HG03139 (cell line): ENCODE data around the gene KCNQ2.

Source experiments
- ATAC-seq: cut with Tn5 transposase; IDR thresholded peaks from one replicate; pipeline ENCODE4 v1.9.1; 2021; ENCODE audit not compliant: unreplicated experiment

The KCNQ2 gene

DNA sequence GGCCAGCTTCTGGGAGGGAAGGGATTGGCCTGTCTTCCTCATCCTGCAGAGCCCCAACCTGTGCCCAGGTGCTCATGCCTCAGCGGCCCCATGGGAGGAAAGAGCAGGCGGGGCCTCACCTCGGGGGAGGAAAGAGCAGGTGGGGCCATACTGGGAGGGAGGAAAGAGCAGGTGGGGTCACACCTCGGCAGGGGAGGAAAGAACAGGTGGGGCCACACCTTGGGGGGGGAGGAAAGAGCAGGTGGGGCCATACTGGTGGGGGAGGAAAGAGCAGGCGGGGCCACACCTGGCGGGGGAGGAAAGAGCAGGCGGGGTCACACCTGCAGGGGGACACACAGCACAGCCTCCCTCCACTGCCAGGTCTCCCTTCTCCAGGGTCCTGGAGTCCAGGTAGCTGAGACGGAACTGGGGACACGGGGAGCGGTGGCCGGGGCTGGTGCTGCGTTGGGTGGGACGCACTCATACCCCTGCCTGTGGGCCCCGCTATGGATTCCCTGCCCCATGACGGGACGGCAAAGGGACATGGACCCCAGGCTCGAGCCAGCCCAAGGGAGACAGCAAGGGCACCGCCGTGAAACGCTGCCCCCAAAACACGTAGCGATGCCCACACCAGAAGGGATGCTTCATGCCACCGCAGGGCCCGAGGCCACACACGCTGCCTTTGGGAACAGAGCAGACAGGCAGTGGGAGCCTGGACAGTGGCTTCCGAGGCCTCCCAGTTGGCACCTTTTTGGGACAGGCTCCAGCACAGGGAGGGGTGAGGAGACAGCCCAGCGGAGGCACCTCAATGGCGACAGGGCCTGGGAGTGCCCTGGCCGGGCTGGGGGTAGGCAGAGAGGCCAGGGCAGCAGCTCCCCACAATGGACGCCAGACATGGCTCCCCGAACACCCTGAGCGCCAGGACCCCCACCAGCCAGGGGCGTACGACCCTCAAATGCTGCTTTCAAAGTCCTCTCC is 68.0 kb downstream of the KCNQ2 start:
- ATAC-seq, result no peak

GRCh38 chr20:63403403-63404105 is 68.9 kb downstream of the KCNQ2 start:
- no peak for ATAC-seq

DNA sequence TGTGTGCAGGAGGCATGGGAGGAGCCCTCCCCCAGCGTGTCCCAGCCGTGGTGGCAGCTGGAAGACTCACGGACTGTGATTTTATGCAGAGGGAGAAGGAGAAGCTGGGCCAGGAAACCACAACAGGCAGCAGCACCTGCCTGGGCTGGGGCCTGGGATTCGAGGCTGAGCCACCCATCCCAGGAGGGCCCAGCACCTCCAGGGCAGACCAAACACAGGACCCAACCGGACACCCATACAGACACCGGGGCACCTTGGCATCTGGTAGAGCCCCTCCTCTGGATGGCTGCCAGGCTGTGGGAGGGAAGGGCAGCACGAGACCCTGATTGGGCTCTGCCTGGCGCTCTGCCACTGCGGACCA is 69.6 kb downstream of the KCNQ2 start:
- no peak for ATAC-seq

- no peak for ATAC-seq
These were observed 70.1 kb downstream of the KCNQ2 start for GRCh38 chr20:63402181-63402859.

DNA sequence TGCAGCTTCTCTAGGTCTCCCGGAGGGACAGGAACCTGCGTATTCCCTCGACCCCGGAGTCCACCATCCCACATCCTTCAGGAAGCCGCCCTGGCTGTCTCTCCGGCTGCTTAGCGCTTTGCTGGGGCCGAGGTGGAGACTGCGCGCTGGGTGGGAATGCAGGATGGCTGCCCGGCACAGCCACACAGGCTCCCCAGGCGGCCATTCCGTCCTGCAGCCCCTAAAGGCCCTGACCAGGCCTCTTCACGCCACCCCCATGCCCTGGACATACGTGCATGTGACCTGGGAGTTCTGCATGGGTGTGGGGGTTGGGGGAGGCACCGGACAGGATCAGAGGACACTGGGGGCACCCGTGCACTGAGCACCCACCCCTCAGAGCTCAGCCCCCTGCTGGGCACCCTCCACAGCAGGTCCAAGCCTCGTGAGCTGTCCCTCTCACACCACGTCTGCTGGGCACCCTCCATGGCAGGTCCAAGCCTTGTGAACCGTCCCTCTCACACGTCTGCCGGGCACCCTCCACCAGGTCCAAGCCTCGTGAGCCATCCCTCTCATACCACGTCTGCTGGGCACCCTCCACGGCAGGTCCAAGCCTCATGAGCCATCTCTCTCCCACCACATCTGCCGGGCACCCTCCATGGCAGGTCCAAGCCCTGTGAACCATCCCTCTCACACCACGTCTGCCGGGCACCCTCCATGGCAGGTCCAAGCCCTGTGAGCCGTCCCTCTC is 70.9 kb downstream of the KCNQ2 start:
- ATAC-seq, result no peak

GRCh38 chr20:63400486-63401210 is 71.8 kb downstream of the KCNQ2 start:
- no peak for ATAC-seq

DNA sequence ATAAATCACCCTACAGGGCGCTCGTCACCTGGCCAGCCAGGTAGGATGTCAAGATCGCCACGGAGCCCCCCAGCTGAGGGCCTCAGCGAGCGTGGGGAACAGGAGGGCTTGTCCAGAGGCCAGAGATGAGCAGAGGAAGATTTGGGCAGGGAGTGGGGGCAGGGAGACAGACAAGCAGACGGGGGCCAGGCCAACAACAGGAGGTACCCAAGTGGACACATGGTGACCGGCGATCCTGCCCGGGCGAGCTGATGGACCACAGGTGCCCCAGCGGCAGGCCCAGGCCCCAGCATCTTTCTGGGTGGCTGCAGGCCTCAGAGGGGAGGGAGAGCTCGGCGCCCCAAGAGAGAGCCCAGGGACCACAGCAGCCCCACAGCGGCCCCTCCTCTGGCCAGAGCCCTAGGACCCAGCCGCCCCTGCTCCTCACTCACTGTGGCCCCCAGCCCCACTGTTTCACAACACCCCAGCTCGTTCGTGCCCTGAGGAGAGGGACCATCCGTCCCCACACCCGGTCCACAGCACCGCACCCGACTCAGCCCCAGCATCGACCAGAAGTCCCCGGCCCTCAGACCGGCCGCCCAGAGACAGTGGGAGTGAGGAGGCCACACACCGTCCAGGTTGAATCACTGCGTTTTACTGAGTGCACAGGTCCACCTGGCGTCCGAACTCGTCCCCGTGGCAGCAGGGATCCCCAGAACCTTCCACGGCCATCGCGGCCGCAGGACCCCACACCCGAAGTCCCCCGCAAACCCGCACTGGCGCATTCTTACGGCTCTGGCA is 72.7 kb downstream of the KCNQ2 start:
- ATAC-seq, result no peak

GRCh38 chr20:63398744-63399514 is 73.5 kb downstream of the KCNQ2 start:
- ATAC-seq, result no peak

DNA sequence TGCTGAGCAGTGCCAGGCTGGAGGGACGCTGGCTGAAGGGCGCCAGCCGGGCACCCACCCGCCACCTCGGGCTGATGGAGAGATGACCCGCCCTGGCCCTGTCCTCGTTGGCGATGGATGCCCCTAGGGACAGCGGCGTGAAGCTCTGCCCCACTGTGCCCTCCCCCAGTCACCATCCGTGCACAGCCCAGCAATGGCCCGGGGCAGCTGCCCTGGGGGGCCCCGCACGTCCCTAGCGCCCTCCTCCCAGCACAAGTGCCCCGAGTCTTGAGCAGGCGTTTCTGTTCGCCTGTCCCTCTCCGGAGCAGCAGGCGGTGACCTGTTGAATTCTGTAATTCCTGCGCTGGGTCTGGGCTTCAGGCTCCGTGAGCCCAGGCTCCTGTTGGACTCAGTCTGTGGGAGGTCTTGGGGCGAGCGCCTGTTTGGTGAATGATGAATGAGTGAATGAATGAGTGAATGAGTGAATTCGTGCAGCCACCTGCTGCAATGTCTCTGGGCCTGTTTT is 74.5 kb downstream of the KCNQ2 start:
- no peak for ATAC-seq

- ATAC-seq, result no peak
These were observed 75.2 kb downstream of the KCNQ2 start for GRCh38 chr20:63397155-63397843.

- no peak for ATAC-seq
These were observed 76.2 kb downstream of the KCNQ2 start for GRCh38 chr20:63396300-63396699.

DNA sequence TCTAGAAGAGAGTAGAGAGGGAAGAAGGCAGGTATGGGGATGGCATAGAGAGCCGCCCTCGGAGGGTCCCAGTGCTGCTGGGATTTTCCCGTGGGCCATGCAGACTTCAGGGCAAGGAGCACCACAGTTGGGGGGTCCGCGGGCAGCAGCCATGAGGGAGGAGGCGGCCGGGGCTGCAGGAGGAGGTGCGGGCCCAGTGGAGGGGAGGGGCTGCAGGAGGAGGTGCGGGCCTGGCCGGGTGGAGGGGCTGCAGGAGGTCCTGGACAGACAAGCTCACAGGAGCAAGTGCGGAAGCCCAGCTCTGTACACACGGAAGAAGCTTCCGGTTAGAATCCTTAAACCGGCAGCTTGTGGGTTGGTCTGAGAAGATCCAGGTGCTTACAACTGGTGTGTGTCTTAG is 76.7 kb downstream of the KCNQ2 start:
- no peak for ATAC-seq

DNA sequence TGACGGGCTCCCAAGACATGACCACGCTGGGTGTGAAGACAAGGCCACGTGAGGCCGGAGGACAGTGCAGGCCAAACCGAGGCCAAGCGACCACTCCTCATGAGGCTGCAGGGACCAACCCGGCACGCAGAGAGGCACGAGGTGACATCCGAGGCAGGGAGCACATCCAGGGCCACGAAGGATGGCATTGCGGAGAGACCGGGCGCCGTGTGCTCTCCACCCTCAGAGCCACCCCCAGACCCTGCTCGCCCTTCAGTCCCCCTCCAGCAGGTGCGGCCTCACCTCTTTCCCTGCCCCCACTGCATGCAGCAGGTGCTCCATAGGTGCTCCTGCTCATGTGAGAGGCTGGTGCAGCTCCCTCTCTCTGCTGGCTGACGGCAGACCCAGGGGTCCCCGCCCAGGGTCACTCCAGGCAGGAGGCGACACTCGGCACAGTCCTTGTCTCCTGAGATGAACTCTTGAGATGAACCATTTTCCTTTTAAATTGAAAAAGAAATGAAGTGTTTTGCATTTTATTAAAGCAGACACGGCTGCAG is 77.5 kb downstream of the KCNQ2 start:
- no peak for ATAC-seq

DNA sequence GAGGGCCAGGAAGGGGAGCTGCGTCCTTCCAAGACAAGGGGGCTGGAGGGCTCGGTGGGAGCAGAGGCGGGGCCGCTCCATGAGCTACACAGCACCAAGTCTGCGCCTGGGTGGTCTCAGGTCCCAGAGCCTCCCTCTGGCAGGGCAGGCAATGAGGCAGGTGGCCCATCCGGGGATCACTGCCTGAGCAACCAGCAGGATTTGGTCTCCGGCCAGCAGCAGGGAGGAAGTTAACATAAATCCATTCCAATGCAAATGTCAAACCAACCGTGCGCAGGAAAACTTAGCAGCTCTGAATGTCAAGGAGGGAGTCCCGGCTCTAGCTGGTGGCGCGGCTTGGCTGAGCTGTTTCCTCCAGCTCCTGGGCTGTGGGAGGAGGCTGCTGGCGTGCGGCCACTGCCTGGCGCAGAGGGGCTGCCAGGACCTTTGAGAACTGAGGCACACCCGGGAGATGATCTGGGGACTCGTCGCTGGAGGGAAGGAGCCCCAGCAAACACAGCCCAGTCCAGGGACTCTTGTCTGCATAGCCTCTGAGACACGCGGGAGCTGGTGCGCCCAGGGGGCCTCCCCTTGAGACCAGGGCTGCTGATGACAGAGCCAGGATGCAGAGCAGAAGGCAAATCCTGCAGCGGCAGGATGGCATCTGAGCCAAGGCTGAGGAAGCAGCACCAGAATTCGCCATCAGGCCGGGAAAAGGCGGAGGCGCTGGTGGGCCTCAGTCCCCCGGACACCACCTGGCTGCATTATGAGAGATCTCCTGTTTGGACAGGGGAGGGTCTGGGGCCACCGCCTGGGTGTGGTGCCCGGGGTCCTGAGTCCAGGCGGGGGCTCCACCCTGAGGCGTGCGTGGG is 78.2 kb downstream of the KCNQ2 start:
- no peak for ATAC-seq

GRCh38 chr20:63393566-63393965 is 78.9 kb downstream of the KCNQ2 start:
- no peak for ATAC-seq

GRCh38 chr20:63392465-63393365 is 79.7 kb downstream of the KCNQ2 start:
- no peak for ATAC-seq
